ENCODE results near the gene OR6B2.

OR6B2 gene

DNA sequence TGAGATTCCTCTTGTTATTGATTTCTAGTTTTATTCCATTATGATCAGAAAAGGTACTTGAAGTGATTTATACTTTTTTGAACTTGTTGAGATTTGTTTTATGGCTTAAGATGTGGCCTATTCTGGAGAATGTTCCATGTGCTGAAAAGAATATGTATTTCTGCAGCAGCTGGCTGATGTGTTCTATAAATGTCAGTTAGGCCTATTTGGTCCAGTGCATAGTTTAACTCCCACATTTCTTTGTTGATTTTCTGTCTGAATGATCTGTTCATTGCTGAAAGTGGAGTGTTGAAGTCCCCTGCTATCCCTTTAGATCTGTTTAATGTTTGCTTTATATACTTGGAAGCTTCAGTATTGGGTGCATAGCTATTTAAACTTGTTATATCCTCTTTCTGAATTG, 7.1 kb upstream of the OR6B2 start:
- no peak for DNase-seq

DNA sequence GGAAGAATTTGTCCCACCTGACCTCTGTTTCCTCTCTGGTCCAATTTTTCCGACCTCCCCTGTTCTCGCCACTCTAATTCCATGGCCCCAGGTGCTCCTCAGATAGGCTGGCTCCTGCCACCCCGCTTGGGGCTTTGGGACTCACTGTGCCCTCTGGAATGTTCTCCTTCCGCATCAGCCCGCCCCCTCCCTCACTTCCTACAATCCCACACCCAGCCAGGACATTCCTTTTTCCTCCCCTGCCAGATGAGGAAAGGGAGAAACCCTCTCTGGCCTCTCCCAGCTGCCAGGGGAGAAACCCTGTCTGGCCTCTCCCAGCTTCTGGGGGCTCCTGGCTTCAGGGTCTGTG, 3.1 kb upstream of the OR6B2 start:
- no peak for DNase-seq

DNA sequence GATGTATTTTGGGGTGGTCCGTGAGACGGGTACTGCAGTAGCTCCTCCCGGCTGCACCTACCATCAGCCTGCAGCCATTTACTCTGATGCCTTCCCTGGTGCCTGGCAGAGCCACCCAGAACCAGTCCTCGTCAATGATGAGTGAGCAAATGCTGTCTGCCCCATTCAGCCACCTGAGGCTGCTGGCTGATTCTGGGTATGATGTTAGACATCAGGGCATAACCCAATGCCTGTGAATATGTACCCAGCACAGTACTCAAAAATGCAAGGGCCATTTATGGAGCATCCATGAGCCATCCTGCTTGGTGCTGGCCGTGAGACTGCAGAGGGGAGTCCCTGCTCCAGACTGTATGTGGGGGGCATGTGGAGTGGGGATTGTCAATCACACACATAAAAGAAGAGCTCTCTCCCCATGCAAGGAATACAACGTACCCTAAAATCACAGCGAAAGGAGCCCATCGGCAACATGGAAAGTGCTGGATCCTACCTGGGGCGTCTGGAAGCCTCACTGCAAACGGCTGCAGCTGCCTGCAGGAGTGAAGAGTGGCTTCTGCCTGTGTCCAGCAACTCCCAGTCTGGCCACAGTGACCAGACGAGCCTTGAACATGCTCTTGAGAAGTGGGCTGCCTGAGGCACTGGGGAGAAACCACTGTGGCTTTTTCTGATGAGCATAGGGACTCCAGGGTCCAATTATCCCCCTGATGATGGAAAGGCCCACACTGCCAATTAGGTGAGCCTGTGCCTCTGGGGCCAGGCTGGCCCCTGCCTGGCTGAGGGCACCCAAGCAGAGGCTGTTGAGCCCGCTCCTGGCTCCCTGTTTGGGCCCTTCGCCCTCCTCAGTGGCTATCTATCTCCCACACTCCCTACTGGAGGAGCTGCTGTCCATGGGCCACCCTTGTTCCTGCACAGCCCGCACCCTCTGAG, 2.4 kb upstream of the OR6B2 start:
- no peak for DNase-seq

DNA sequence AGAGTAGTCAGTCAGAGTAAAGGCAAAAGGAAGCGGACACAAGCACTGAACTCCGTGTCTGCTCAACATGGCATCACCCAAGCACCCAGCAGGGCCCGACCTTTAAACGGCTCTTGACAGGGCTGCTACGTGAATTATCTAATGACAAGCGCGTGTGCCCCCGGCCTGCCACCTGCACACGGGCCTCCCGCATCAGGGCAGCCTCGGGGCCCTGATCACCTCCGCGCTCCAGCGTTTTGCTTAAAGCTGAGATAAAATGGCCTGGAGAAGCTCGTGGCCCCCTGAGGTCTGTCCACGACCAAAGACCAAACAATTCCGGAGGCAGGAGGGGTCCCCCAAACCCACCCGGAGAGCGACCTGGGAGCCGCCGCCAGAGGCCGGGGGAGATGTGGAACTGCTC, 5.5 kb downstream of the OR6B2 start:
- peak; percentile 67 for DNase-seq

DNA sequence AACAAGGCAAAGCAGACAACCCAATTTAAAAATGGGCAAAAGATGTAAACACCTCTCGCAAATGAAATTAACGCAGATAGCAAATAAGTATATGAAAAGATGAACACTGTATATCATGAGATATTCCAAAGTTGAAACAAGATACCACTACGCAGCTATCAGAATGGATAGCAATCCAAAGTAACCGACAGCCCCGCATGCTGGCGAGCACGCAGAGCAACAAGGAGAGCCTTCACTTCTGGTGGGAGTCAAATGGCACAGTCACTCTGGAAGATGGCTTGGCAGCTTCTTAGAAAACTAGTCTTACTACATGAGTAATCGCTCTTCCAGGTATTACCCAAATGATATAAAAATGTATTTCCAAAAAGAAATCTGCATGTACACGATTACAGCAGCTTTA, 6.4 kb downstream of the OR6B2 start:
- peak; percentile 30 for DNase-seq

DNA sequence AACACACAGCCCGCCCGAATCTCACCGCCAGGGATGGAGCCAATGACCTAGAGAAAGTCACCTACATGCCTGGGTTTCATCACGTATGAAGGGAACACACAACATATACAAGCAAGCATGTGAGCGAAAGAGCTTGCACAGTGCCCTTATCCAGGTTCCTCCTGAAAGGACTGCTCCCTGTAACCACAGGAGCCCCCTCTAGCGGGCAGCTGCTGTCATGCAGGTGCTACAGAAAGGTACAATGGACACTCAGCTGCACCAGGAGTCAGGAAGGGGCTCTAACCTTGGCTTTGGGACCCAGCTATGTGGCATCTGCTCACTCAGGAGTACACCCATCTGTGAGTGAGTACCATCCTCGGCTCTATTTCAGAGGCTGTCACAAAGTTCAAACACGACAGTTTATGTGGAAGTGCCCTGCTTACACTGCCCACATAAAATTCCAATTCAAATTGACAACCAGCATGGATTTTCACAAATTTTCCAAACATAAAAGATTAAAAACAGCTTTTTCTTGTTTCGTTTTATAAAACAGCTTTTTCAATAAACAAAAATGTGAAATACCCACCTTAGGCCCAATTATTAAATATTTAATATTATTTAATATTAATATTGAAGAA, 8.6 kb downstream of the OR6B2 start:
- DNase-seq = peak; percentile 85

DNA sequence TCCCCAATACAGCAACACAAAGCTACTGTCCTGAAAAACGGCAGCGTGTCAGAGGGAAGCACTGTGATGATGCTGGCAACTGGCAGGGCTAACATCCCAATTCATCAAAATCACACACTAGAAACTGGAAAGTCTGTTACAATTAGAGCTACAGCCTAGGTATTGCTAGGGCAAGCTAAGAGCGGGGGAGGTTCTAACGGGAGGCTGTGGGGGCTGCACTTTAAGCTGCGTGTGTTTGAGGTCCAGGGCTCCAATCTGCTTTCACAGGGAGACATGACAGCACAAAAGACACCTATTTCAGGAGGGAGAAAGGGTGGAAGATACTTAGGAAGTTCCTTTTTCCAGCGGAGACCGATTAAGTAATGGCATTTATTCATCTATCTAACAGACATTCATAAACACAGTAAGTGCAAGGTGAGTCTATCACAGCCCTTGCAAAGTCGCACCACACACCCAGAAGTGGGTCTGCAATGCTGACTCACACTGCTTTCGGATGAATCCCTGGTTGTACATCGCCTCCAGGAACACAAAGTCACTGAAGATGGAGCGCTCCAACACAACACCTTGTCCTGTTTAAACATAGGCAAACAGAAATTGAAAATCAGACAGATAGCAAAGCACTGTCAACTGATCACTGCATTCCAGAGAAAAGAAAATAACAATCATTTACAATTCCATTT, 12.0 kb downstream of the OR6B2 start:
- DNase-seq = no peak

DNA sequence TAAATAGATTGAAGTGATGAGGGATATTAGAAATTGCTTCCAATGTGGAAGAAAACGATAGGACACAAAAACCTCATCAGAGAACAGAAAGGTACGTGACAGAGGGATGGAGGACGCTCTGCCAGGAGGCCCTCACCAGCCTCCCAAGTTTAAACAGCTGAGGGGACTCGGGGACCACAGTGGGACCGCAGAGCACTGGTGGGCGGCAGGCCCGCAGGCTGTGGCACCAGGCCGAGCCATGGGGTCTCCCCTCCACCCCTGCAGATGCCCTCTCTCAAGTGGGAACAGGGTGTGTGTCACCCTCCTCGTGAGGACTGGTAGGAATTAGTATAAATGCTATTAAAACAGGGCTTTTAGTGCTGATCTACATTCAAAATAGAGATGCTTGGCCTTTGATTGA, 15.9 kb downstream of the OR6B2 start:
- DNase-seq = no peak

DNA sequence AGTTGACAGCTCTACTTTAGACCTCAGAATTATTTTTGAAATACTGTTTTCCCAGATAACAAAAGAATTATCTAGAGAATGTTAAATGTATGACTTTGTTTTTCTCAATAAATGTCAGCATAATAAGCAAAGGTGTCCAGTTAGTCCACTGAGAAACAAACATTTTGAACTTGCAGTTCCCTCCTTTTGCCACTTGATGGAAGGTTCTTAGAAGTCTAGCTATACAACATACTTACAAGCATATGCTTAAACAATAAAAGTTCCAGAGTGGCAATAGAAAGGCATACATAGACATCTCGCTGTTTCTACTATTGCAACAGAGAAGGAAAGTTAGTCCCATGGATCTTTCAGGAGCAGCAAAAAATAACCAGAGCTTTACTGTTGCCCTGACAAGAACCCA, 16.9 kb downstream of the OR6B2 start:
- DNase-seq = peak; percentile 44

DNA sequence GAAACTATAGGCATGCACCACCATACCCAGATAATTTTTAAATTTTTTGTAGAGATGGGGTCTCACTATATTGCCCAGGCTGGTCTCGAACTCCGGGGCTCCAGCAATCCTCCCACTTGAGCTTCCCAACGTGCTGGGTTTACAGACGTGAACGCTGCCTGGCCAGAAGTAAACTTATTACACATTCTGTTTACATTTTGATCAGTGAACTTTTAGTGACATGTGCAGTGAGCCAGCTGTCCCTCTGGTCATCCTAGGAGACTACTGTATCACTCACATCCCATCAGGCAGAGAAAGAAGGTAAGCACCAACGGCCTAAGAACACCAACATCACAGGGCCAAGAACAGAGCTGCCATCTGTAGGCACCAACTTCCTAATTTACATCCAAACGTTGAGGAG, 27.2 kb downstream of the OR6B2 start:
- no peak for DNase-seq

DNA sequence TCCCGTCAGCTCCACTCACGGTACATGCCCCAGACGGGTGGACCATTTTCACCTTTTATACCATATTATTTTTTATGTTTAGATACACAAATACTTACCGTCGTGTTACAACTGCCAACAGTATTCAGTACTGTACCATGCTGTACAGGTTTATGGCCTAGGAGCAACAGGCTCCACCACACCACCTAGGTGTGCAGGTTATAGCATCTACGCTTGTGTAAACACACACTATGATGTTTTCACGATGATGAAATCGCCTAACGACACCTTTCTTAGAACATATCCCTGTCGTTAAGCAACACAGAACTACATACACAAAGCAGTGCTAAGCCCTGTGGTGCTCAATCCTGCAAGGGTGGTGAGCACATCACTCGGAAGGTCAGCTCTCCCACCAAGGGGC, 29.6 kb downstream of the OR6B2 start:
- no peak for DNase-seq

DNA sequence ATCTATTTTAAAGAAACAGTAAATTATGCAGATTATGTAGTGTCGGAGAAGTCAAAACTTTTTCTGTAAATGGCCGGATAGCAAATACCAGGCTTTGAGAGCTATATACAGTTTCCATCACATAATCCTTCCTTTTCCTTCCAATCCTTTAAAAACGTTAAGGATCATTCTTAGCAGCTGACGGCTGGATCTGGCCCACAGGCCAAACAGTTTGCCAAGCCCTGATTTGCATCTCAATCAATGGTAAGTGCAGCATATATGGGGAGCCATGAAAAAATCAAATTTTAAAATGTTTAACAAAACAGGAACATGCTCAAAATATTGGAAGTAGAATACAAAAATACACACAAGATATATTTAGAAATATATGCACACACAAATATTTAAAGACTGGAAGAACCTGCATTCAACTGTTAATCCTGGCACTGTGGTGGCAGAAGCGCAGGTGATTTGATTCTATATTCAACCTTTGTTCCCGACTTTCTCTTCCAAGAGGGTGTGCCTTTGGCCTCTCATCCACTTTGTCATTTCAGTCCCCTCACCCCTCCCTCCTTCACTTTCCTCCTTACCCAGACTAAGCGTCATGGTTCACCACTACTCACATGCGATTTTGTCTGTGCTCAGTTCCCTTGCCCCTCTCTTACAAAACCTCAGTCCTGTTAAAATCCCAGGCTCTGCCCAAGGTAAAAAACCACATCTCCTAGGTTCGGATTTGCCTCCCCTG, 32.4 kb downstream of the OR6B2 start:
- DNase-seq = no peak

DNA sequence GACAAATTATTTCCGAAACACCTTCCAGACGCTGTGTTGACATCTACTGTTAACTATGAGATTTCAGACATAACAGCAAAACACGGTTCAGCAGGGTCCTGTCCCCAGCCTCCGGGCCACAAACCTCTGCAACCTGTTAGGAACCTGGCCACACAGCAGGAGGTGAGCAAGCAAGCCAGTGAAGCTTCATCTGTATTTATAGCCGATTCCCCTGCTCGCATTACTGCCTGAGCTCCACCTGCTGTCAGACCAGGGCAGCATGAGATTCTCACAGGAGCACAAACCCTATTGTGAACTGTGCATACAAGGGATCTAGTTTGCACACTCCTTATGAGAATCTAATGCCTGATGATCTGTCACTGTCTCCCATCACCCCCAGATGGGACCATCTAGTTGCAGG, 36.1 kb downstream of the OR6B2 start:
- DNase-seq = no peak

DNA sequence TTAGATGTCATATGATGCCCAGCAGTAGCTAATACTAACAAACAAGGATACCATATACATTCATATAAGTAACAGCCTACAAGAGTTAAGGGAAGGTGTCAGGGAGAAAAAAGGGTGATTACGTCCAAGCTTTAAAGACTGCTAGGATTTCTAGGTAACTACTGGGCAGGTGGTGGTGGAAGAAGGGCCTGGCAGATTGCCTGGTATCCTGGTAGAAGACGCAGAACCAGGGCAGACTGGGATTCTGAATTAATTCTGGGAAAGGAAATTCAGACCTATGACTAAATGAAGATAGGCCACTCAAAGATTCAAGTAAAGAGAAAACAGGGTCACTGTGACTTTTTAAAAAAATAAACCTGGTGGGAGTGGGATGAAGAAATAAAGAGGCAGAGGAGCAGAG, 36.9 kb downstream of the OR6B2 start:
- DNase-seq = no peak

DNA sequence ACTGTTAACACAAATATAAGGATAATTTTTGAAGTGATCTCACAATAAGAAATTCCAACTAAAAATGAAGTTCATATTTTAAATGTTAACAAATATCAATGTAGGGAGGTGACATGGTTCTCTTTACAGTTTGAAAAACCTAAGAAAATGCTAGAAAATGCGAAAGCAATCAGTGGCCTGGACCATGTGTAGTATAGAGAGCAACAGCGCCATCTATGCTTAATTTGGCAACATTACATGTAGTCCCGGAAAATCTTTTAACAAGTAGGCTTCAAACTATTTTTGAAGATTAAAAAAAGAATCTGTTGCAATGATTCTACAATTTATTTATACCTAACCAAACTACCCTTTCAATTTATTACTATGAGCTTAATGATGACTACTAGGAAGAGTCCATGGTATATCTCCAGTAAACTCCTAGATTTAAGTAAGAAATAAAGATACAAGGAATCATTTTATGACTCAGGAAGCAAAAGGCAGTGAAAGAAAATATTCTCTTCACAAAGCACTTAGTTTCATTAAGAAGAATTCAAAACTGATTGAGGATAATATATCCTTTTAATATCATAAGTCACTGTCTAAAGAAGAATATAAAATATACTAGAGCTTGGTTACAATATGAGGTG, 38.4 kb downstream of the OR6B2 start:
- DNase-seq = peak; percentile 86

DNA sequence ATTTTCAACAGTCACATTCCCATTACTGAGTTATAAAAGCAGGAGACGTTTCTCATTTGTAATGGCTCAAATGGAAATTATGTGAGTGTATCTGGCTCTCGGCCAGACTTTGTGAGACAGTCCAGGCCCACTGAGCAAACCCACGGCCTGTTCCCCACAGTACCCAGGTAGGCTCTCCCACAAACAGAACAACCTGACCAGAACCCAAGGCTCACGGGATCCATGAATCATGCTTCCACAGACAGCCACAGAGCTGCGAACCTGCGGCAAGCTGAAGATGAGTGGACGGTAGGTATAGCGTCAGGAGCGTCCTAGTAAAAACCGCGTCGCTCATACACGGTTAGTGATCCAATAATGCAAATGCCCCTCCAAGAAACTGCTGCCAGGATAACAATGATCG, 39.3 kb downstream of the OR6B2 start:
- DNase-seq = no peak

DNA sequence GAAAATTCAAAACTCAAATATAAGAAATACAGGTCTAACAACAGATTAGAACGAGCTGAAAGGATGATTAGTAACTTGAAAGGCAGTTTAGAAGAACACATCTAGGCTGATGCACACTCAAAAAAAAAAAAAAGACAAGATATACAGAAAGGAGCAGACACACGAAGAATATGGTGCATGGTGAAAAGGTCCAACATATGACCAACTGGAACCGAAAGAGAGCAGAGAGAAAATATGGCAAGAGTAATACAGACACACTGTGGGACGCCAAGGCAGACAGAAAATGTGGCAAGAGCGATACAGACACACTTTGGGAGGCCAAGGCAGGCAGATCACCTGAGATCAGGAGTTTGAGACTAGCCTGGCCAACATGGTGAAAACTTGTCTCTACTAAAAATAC, 44.9 kb downstream of the OR6B2 start:
- DNase-seq = no peak

DNA sequence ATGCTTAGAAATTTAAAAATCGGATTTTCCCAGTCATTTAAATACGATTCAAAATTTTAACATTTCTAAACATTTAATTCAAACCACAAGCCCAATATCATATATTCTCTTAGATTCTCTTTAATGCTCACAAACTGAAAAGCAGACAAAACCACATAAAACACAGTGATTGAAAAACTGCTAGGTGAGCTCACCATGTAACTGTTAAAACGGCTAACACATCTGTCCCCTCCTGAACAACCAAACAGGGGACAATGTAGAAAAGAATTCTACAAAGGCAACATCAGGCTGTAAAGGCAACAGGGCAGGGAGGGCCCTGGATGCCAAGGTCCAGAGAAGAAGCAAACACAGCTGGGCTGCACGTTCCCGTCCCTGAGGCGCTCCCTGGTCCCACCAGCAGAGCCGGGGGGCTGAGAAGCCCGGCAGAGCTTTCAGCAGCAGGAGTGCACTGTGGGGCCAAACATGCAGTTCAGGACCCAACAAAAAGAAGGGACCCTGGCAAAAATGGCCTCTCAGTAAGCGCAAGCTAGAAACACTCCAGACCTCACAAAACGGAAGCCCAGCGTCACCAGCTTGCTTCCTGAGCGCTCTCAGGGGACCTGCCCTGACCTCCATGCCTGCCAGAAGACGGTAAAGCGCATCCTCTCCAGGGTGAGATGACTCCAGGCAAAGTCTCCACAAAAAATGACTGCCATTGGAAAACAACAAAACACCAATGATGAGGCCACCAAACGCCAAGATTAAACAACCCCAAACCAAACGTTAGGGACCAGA, 45.6 kb downstream of the OR6B2 start:
- no peak for DNase-seq

DNA sequence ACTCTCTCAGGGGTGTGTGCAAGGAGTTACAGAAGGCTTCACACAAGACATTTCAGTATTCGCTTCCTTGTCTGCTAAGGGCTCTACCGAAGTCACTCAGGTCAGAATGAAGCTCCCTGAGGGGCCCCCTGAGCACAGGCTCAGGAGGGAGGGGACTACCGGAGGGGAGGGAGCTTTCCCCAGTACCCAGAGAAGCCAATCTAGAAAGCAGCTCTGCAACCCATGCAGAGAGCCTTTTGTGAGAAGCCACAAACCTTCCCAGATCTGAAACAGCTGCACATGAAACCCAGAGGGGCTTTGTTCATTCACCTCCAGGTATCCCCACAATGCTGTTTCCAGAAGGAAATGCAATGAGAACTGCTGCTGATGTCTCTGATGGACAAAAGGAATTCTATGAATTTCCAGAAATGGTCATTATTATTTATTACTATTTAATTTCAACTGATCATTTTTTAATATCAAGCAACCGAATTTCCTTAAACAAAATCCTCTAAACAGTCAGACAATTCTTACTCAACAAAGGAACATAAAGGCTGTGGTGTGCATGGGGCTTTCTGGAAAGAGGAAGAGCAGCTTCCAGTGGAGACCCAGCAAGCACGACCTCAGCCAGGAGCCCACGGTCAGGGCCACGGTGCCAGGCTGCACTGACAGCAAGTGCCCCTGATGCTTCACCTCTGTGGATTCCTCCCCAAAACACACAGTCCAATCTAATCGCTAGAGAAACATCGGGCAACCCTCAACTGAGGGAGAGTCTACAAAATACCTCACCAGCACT, 47.0 kb downstream of the OR6B2 start:
- DNase-seq = no peak

Measured in hematopoietic multipotent progenitor cell treated with erythropoietin and hydrocortisone succinate and interleukin-3 and kit ligand, for 6 days (in vitro differentiated cells).